H1 (cell line): ENCODE results near the gene BCAS3. TPM values are rescaled to one million over a fixed set of nuclear protein-coding genes. Genes with fewer than 3 reads are reported as not detected.

Experiments used
- GTF2F1 ChIP-seq: IDR thresholded peaks from 2 replicates; pipeline ENCODE4 v1.6.1; 2012; ENCODE audit warnings: low read depth, low read length, improper control_type of control experiment, borderline replicate concordance
- NANOG ChIP-seq: IDR thresholded peaks from 2 replicates; pipeline ENCODE4 v1.6.1; 2011; ENCODE audit warnings: low read length, low read depth, mild to moderate bottlenecking, inconsistent platforms; ENCODE audit not compliant: insufficient read depth, poor library complexity, severe bottlenecking
- SAP30 ChIP-seq: fragments of 300-600 bp; sonication (generic); IDR thresholded peaks from 2 replicates; pipeline ENCODE4 v1.7.1; 2012; ENCODE audit warnings: low read length, moderate library complexity, mild to moderate bottlenecking, inconsistent platforms; ENCODE audit not compliant: insufficient read depth, insufficient replicate concordance
- SIX5 ChIP-seq: IDR thresholded peaks from 2 replicates; pipeline ENCODE4 v1.6.1; 2011; ENCODE audit warnings: mild to moderate bottlenecking, low read depth, low read length
- YY1 ChIP-seq: IDR thresholded peaks from 2 replicates; pipeline ENCODE4 v1.6.1; 2011; ENCODE audit warnings: low read depth, mild to moderate bottlenecking, low read length
- ZNF274 ChIP-seq: IDR thresholded peaks from 2 replicates; pipeline ENCODE4 v1.7.0; 2012; ENCODE audit warnings: low read length, borderline replicate concordance; ENCODE audit errors: extremely low read depth
- polyA plus RNA-seq, 7 experiments: library from polyadenylated mRNA; depleted of rRNA in 3 of 7; stranded (reverse) in 5 of 7; unstranded in 2 of 7; fragments of >200 nt in 5 of 7; fragments of 200-250 nt in 2 of 7; gene quantifications; 1 replicate in 5 of 7; 2 replicates in 1 of 7; 4 replicates in 1 of 7; pipeline versions ENCODE4 v1.2.1 to v1.2.3, GENCODE V29; 2011 to 2013; ENCODE audit warnings: missing spikeins in 2 of 7, mixed read lengths in 2 of 7
- total RNA-seq: library from RNA; stranded (reverse); fragmentation: NEBNext Ultra II Directional; extraction: Animal tissue kit (Norgen Biotek cat#: 25700); gene quantifications from 2 replicates; pipeline ENCODE4 v1.2.1, GENCODE V29; 2021
- TF ChIP-seq, protein P1 (sequence below): IDR thresholded peaks from 2 replicates; pipeline ENCODE4 v1.6.1; 2012; ENCODE audit warnings: low read length, inconsistent platforms

Gene BCAS3
- total and polyA plus RNA-seq, 2 of the 8 experiments (the other 6 are each of a cell fraction or from before 2014, with no cell fraction given): 9.9 to 13.3 TPM

GRCh38 chr17:61330174-61331150, 652.8 kb downstream of the BCAS3 start (continued):
- no peak for TF ChIP-seq YY1
- TF ChIP-seq, protein P1, sequence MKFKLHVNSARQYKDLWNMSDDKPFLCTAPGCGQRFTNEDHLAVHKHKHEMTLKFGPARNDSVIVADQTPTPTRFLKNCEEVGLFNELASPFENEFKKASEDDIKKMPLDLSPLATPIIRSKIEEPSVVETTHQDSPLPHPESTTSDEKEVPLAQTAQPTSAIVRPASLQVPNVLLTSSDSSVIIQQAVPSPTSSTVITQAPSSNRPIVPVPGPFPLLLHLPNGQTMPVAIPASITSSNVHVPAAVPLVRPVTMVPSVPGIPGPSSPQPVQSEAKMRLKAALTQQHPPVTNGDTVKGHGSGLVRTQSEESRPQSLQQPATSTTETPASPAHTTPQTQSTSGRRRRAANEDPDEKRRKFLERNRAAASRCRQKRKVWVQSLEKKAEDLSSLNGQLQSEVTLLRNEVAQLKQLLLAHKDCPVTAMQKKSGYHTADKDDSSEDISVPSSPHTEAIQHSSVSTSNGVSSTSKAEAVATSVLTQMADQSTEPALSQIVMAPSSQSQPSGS: no peak
- no peak for TF ChIP-seq NANOG
- no peak for TF ChIP-seq SIX5
- TF ChIP-seq ZNF274: no peak
- TF ChIP-seq GTF2F1: no peak
- TF ChIP-seq SAP30: no peak
